Testis (tissue), 2 donors: ENCODE measurements around the gene RNF151.

Experiments
- CTCF ChIP-seq, 3 experiments: fragments of 450-650 bp in 2 of 3; fragments of 200-600 bp in 1 of 3; sonication (generic) in 1 of 3; IDR thresholded peaks; one replicate each; pipeline ENCODE4 v1.5.1; 2016 to 2019; ENCODE audit warnings: antibody characterized with exemption in 3 of 3, mild to moderate bottlenecking in 2 of 3, moderate library complexity in 1 of 3
- POLR2A ChIP-seq: fragments of 450-650 bp; IDR thresholded peaks from one replicate; pipeline ENCODE4 v1.6.1; 2017; ENCODE audit warnings: antibody characterized with exemption, mild to moderate bottlenecking, moderate library complexity

GRCh38 chr16:1963806-1964505, 2.7 kb upstream of the RNF151 start:
- no peak for TF ChIP-seq CTCF (IDR thresholded peaks at IDR 0.05)
- TF ChIP-seq POLR2A: no peak
